HCT116 (cell line): ENCODE measurements around the gene RBBP6. TPM values are rescaled to one million over a fixed set of nuclear protein-coding genes. Genes with fewer than 3 reads are reported as not detected.

Experiments used
- ATAC-seq: fragments of 200-7000 bp; cut with Tn5 transposase; 2 replicates; pipeline ENCODE4 v1.9.1; 2020; ENCODE audit warnings: mild to moderate bottlenecking, moderate library complexity
- BruUV-seq: library from RNA; stranded (reverse); fragments of 400-500 nt; replicated peaks from 2 replicates; lab custom pipeline; 2021; lab: Mats Ljungman, UMichigan
- CTCF ChIA-PET: fragments of 300-600 bp; sonication (Branson Sonifier 250); formaldehyde crosslinking; loops from one replicate; lab custom pipeline; 2021; ENCODE audit warnings: antibody characterized with exemption; lab: Charles Lee
- POLR2A ChIA-PET: fragments of 300-600, 350-600 bp; sonication (Branson Sonifier 250); formaldehyde crosslinking; loops from one replicate; lab custom pipeline; 2021; ENCODE audit warnings: antibody characterized with exemption; lab: Charles Lee
- RAD21 ChIA-PET, 2 experiments: fragments of 300-600 bp; sonication (Branson Sonifier 250); formaldehyde crosslinking; loops; one replicate each; lab custom pipeline; 2023; ENCODE audit warnings: low total read pairs in 2 of 2; ENCODE audit not compliant: uncharacterized antibody in 2 of 2, unreplicated experiment in 2 of 2, low non-redundant PET in 1 of 2; lab: Charles Lee
- DNase-seq: peaks from one replicate; pipeline ENCODE4 v3.0.0-alpha.2; 2010; ENCODE audit warnings: low read depth, low spot score
- H2AFZ ChIP-seq: fragments of 200-600 bp; shearing (Covaris generic), sonication (generic); 2 replicates; pipeline ENCODE4 v1.6.1; 2017; ENCODE audit warnings: low read depth, mixed run types, mixed read lengths, antibody characterized with exemption, low read length; ENCODE audit not compliant: poor library complexity, severe bottlenecking
- H3K27ac ChIP-seq: 2 replicates; pipeline ENCODE4 v1.5.1; 2012; ENCODE audit warnings: low read depth, low read length
- H3K27me3 ChIP-seq: fragments of 200-600 bp; sonication (generic); 2 replicates; pipeline ENCODE4 v1.6.1; 2016; ENCODE audit warnings: mixed run types, low read length, mixed read lengths; ENCODE audit not compliant: insufficient read depth
- H3K36me3 ChIP-seq, 2 experiments: fragments of 200-500 bp in 1 of 2; fragments of 200-600 bp in 1 of 2; sonication (Bioruptor generic) in 1 of 2; sonication (generic) in 1 of 2; 2 replicates each; pipeline versions ENCODE4 v1.5.1 to v1.6.1; 2014 to 2016; ENCODE audit warnings: low read length in 2 of 2, inconsistent platforms in 1 of 2, mixed read lengths in 1 of 2, mixed run types in 1 of 2; ENCODE audit not compliant: insufficient read depth in 2 of 2, control insufficient read depth in 1 of 2
- H3K4me1 ChIP-seq, 2 experiments: fragments of 200-600 bp in 1 of 2; sonication (generic) in 1 of 2; 2 replicates each; pipeline versions ENCODE4 v1.5.1 to v1.6.1; 2012 to 2017; ENCODE audit warnings: low read length in 2 of 2, inconsistent platforms in 1 of 2, mild to moderate bottlenecking in 1 of 2, mixed read lengths in 1 of 2, mixed run types in 1 of 2, moderate library complexity in 1 of 2; ENCODE audit not compliant: insufficient read depth in 2 of 2, control insufficient read depth in 1 of 2
- H3K4me2 ChIP-seq: fragments of 200-600 bp; sonication (generic); 2 replicates; pipeline ENCODE4 v1.6.1; 2017; ENCODE audit warnings: mixed run types, low read length, mixed read lengths
- H3K4me3 ChIP-seq, 2 experiments: fragments of 200-600 bp in 1 of 2; sonication (generic) in 1 of 2; replicated peaks in 1 of 2; 2 replicates each; pipeline ENCODE4 v1.5.1; 2011 to 2016; ENCODE audit warnings: low read length in 2 of 2, control low read depth in 1 of 2, low read depth in 1 of 2, mild to moderate bottlenecking in 1 of 2, mixed read lengths in 1 of 2, mixed run types in 1 of 2
- H3K79me2 ChIP-seq: fragments of 200-600 bp; sonication (generic); 2 replicates; pipeline ENCODE4 v1.6.1; 2017; ENCODE audit warnings: mild to moderate bottlenecking, mixed run types, low read length, moderate library complexity, mixed read lengths; ENCODE audit not compliant: insufficient read depth
- H3K9ac ChIP-seq: fragments of 200-600 bp; sonication (generic); 2 replicates; pipeline ENCODE4 v1.6.1; 2016; ENCODE audit warnings: low read length, mixed read lengths
- H3K9me2 ChIP-seq: fragments of 200-600 bp; sonication (generic), shearing (Covaris generic); 2 replicates; pipeline ENCODE4 v1.6.1; 2017; ENCODE audit warnings: mixed run types, mild to moderate bottlenecking, moderate library complexity; ENCODE audit not compliant: insufficient read depth
- H3K9me3 ChIP-seq, 2 experiments: fragments of 200-500 bp in 1 of 2; fragments of 200-600 bp in 1 of 2; sonication (Bioruptor generic) in 1 of 2; sonication (generic) in 1 of 2; 2 replicates each; pipeline ENCODE4 v1.6.1; 2014 to 2017; ENCODE audit warnings: low read length in 2 of 2, mixed read lengths in 2 of 2, inconsistent platforms in 1 of 2, low read depth in 1 of 2, mild to moderate bottlenecking in 1 of 2, mixed run types in 1 of 2, moderate library complexity in 1 of 2; ENCODE audit not compliant: control insufficient read depth in 1 of 2, insufficient read depth in 1 of 2
- H4K20me1 ChIP-seq: fragments of 200-600 bp; sonication (generic), shearing (Covaris generic); 2 replicates; pipeline ENCODE4 v1.6.1; 2017; ENCODE audit warnings: mixed run types, mild to moderate bottlenecking, moderate library complexity; ENCODE audit not compliant: insufficient read depth
- CBX3 ChIP-seq: IDR thresholded peaks from 2 replicates; pipeline ENCODE4 v1.6.1; 2012; ENCODE audit warnings: low read depth
- EGR1 ChIP-seq: IDR thresholded peaks from 2 replicates; pipeline ENCODE4 v1.6.1; 2012; ENCODE audit warnings: low read depth
- ELF1 ChIP-seq: IDR thresholded peaks from 2 replicates; pipeline ENCODE4 v1.6.1; 2012; ENCODE audit warnings: low read depth, borderline replicate concordance
- EZH2 ChIP-seq: fragments of 200-600 bp; sonication (generic); IDR thresholded peaks from 2 replicates; pipeline ENCODE4 v1.6.1; 2017; ENCODE audit warnings: antibody characterized with exemption, mixed run types
- FOSL1 ChIP-seq: IDR thresholded peaks from 2 replicates; pipeline ENCODE4 v1.6.1; 2012; ENCODE audit warnings: low read depth
- JUND ChIP-seq: IDR thresholded peaks from 2 replicates; pipeline ENCODE4 v1.6.1; 2012
- POLR2AphosphoS5 ChIP-seq: IDR thresholded peaks from 2 replicates; pipeline ENCODE4 v1.6.1; 2011; ENCODE audit warnings: mild to moderate bottlenecking, low read depth, low read length, moderate library complexity
- SIN3A ChIP-seq: IDR thresholded peaks from 2 replicates; pipeline ENCODE4 v1.6.1; 2012; ENCODE audit warnings: low read depth
- SP1 ChIP-seq: IDR thresholded peaks from 2 replicates; pipeline ENCODE4 v1.6.1; 2012; ENCODE audit warnings: low read depth
- SRF ChIP-seq: IDR thresholded peaks from 2 replicates; pipeline ENCODE4 v1.6.1; 2012; ENCODE audit warnings: low read depth
- TCF7L2 ChIP-seq: IDR thresholded peaks from 2 replicates; pipeline ENCODE4 v1.7.0; 2011; ENCODE audit warnings: borderline replicate concordance, inconsistent platforms; ENCODE audit not compliant: insufficient read depth, insufficient read length; ENCODE audit errors: extremely low read depth
- YY1 ChIP-seq: IDR thresholded peaks from 2 replicates; pipeline ENCODE4 v1.6.1; 2011; ENCODE audit warnings: low read length, low read depth, moderate library complexity, mild to moderate bottlenecking; ENCODE audit not compliant: insufficient replicate concordance; ENCODE audit errors: extremely low read depth
- ZFX ChIP-seq: fragments of 450-650 bp; IDR thresholded peaks from 2 replicates; pipeline ENCODE4 v1.6.1; 2017
- intact Hi-C: fragments of 100-400 bp; cut with micrococcal nuclease; formaldehyde crosslinking; loops from 2 replicates; pipeline ENCODE4 v1.10.0; 2022
- total RNA-seq: library from RNA; stranded (reverse); gene quantifications from one replicate; pipeline ENCODE4 v1.2.1, GENCODE V29; 2021; ENCODE audit not compliant: unreplicated experiment
- TF ChIP-seq, protein P1 (sequence below): IDR thresholded peaks from 2 replicates; pipeline ENCODE4 v1.6.1; 2012
- TF ChIP-seq, protein P2 (sequence below), 3 experiments: fragments of 200-600 bp in 1 of 3; sonication (generic) in 1 of 3; IDR thresholded peaks in 2 of 3; conservative IDR thresholded peaks in 1 of 3; 2 replicates each; pipeline ENCODE4 v1.5.1; 2012 to 2017; ENCODE audit warnings: low read depth in 2 of 3, low read length in 2 of 3, antibody characterized with exemption in 1 of 3, borderline replicate concordance in 1 of 3, control low read depth in 1 of 3, mild to moderate bottlenecking in 1 of 3, mixed read lengths in 1 of 3, mixed run types in 1 of 3, moderate library complexity in 1 of 3; ENCODE audit not compliant: insufficient read depth in 1 of 3

The RBBP6 gene
- total RNA-seq, 1 experiment from 2014 or later, result 52.4 TPM

DNA sequence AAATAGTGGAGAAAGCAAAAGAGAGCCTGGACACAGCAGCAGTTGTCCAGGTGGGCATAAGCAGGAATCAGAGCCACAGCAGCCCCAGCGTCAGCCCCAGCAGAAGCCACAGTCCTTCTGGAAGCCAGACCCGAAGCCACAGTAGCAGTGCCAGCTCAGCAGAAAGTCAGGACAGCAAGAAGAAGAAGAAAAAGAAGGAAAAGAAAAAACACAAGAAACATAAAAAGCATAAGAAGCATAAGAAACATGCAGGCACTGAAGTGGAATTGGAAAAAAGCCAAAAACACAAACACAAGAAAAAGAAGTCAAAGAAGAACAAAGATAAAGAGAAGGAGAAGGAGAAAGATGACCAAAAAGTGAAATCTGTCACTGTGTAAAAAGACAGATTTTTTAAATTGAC lies 32.7 kb downstream of the RBBP6 start:
- POLR2A ChIA-PET, result no interaction called here
- no peak for ATAC-seq
- no peak overlapping the region for H3K4me3 ChIP-seq

DNA sequence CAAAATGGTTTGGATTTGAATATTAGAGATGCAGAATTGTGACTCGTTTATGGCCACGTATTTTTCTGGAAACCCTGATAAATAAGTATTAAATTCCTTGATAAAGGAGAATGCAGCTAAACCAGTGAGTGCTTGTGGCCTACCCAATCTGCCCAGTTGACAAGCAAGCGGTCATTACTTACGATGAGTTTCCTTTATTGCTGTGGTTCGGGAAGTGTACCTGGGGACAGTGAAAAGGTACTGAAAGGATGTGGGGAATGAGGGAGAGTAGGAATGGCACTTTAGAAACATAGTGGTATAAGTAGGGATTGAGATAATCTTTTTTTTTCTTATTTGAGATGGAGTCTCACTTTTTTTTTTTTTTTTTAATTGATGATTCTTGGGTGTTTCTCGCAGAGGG lies 33.8 kb downstream of the RBBP6 start:
- H3K9me3 ChIP-seq, result no peaks in the 10 kb centered on the region
- H3K9me2 ChIP-seq, result no peaks in the 10 kb centered on the region
- H2AFZ ChIP-seq, result no peak overlapping the region
- ChIA-PET CTCF (no interaction called here), POLR2A (no interaction called here), RAD21 (no interaction called here)
- DNase-seq (no peak), ATAC-seq (no peak)
- no peak overlapping the region for H3K4me2 ChIP-seq
- no peaks in the 10 kb centered on the region for H4K20me1 ChIP-seq
- H3K4me3 ChIP-seq, result no peak overlapping the region
- no peak overlapping the region for H3K27ac ChIP-seq
- TF ChIP-seq EZH2 (no peak), CBX3 (no peak), SRF (no peak), TCF7L2 (no peak), JUND (no peak), POLR2AphosphoS5 (no peak), FOSL1 (no peak), EGR1 (no peak), ELF1 (no peak), SP1 (no peak), YY1 (no peak), SIN3A (no peak)
- TF ChIP-seq, protein P1, sequence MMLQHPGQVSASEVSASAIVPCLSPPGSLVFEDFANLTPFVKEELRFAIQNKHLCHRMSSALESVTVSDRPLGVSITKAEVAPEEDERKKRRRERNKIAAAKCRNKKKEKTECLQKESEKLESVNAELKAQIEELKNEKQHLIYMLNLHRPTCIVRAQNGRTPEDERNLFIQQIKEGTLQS, result no peak
- TF ChIP-seq, protein P2, sequence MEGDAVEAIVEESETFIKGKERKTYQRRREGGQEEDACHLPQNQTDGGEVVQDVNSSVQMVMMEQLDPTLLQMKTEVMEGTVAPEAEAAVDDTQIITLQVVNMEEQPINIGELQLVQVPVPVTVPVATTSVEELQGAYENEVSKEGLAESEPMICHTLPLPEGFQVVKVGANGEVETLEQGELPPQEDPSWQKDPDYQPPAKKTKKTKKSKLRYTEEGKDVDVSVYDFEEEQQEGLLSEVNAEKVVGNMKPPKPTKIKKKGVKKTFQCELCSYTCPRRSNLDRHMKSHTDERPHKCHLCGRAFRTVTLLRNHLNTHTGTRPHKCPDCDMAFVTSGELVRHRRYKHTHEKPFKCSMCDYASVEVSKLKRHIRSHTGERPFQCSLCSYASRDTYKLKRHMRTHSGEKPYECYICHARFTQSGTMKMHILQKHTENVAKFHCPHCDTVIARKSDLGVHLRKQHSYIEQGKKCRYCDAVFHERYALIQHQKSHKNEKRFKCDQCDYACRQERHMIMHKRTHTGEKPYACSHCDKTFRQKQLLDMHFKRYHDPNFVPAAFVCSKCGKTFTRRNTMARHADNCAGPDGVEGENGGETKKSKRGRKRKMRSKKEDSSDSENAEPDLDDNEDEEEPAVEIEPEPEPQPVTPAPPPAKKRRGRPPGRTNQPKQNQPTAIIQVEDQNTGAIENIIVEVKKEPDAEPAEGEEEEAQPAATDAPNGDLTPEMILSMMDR (IDR thresholded peaks at IDR 0.05 in 2 of 3, conservative IDR thresholded peaks at IDR 0.05 in 1 of 3; ENCODE audit: borderline replicate concordance in 1 of 3, insufficient read depth in 1 of 3, low read depth in 2 of 3, low read length in 2 of 3), result no peak
- H3K27me3 ChIP-seq, result no peaks in the 10 kb centered on the region
- H3K4me1 ChIP-seq, result no peaks in the 10 kb centered on the region
- H3K9ac ChIP-seq, result no peak overlapping the region
- intact Hi-C loops, result no loop called here
- no TSS peak for BruUV-seq
- H3K36me3 ChIP-seq, result peaks cover 34 to 38% of the 10 kb centered on the region in 2 experiments
- H3K79me2 ChIP-seq, result no peaks in the 10 kb centered on the region

More for the DNA sequence above, 32.7 kb downstream of the RBBP6 start:
- intact Hi-C loops, result no loop called here
- no peak for DNase-seq
- ChIA-PET CTCF (no interaction called here), RAD21 (no interaction called here)
- Histone ChIP-seq H3K9me3 (no peaks in the 10 kb centered on the region), H3K27me3 (no peaks in the 10 kb centered on the region), H3K27ac (no peak overlapping the region), H3K9me2 (no peaks in the 10 kb centered on the region), H3K4me1 (no peaks in the 10 kb centered on the region), H4K20me1 (no peaks in the 10 kb centered on the region), H3K4me2 (no peak overlapping the region), H3K36me3 (peaks cover 44 to 48% of the 10 kb centered on the region in 2 experiments), H3K79me2 (no peaks in the 10 kb centered on the region), H3K9ac (no peak overlapping the region), H2AFZ (no peak overlapping the region)
- BruUV-seq, result no TSS peak
- no peak for TF ChIP-seq ZFX
- TF ChIP-seq FOSL1, result no peak
- TF ChIP-seq EGR1, result no peak
- TF ChIP-seq, protein P2 (IDR thresholded peaks at IDR 0.05 in 2 of 3, conservative IDR thresholded peaks at IDR 0.05 in 1 of 3; ENCODE audit: borderline replicate concordance in 1 of 3, insufficient read depth in 1 of 3, low read depth in 2 of 3, low read length in 2 of 3), result no peak
- no peak for TF ChIP-seq JUND
- no peak for TF ChIP-seq POLR2AphosphoS5
